Suprapubic skin (tissue), 4 donors: ENCODE results near the gene NTN3. TPM values are rescaled to one million over a fixed set of nuclear protein-coding genes. Genes with fewer than 3 reads are reported as not detected.

Experiments
- DNase-seq, 2 donors: peaks; one replicate each; pipeline ENCODE4 v3.0.0-alpha.2; 2019; ENCODE audit warnings: low spot score in 2 of 2
- H3K27ac ChIP-seq: fragments of 200-600 bp; sonication (generic); one replicate; pipeline ENCODE4 v1.5.1; 2019
- H3K27me3 ChIP-seq: fragments of 200-600 bp; sonication (generic); one replicate; pipeline ENCODE4 v1.5.1; 2019
- H3K36me3 ChIP-seq: fragments of 200-600 bp; sonication (generic); one replicate; pipeline ENCODE4 v1.5.1; 2019
- H3K4me1 ChIP-seq: fragments of 200-600 bp; sonication (generic); one replicate; pipeline ENCODE4 v1.5.1; 2019
- H3K4me3 ChIP-seq: fragments of 200-600 bp; sonication (generic); one replicate; pipeline ENCODE4 v1.5.1; 2019; ENCODE audit warnings: mild to moderate bottlenecking
- H3K9me3 ChIP-seq: fragments of 200-600 bp; sonication (generic); one replicate; pipeline ENCODE4 v1.5.1; 2019
- CTCF ChIP-seq, 2 donors: fragments of 200-600 bp in 1 of 2; fragments of 450-650 bp in 1 of 2; sonication (generic) in 1 of 2; IDR thresholded peaks; one replicate each; pipeline ENCODE4 v1.5.1; 2016 to 2019; ENCODE audit warnings: antibody characterized with exemption in 2 of 2, mild to moderate bottlenecking in 1 of 2, moderate library complexity in 1 of 2
- EP300 ChIP-seq: sonication (generic); formaldehyde crosslinking; IDR thresholded peaks from one replicate; pipeline ENCODE4 v1.6.1; 2017; ENCODE audit warnings: antibody characterized with exemption
- POLR2A ChIP-seq, 2 donors: fragments of 450-650 bp; IDR thresholded peaks; one replicate each; pipeline ENCODE4 v1.6.1; 2017; ENCODE audit warnings: antibody characterized with exemption in 2 of 2, mild to moderate bottlenecking in 2 of 2, moderate library complexity in 2 of 2
- POLR2AphosphoS5 ChIP-seq, 3 donors: sonication (generic); formaldehyde crosslinking; IDR thresholded peaks; one replicate each; pipeline ENCODE4 v1.6.1; 2017; ENCODE audit warnings: antibody characterized with exemption in 3 of 3
- WGBS: methylation state at CpG from one replicate; pipeline ENCODE4 v1.1.5; 2018; 5-methylcytosine and 5-hydroxymethylcytosine counted together
- total RNA-seq, 4 donors: library from RNA; depleted of rRNA; stranded (reverse); fragments of >200 nt; gene quantifications; one replicate each; pipeline ENCODE4 v1.1.0, GENCODE V29; 2016

Gene NTN3
- total RNA-seq, 4 donors from 2014 or later = not detected

GRCh38 chr16:2467528-2468232 lies 3.4 kb upstream of the NTN3 start:
- Histone ChIP-seq H3K36me3 (no peaks in the 10 kb centered on the region), H3K4me3 (peak overlapping the region; percentile 57), H3K27ac (peak overlapping the region; percentile 66), H3K9me3 (no peaks in the 10 kb centered on the region), H3K4me1 (peaks cover 50% of the 10 kb centered on the region), H3K27me3 (peaks cover 12% of the 10 kb centered on the region)
- TF ChIP-seq CTCF (IDR thresholded peaks at IDR 0.05) (no peak), POLR2A (IDR thresholded peaks at IDR 0.05) (no peak), POLR2AphosphoS5 (IDR thresholded peaks at IDR 0.05) (no peak), EP300 (no peak)
- 0% methylated on average over 2 of the region's 80 CpGs for WGBS
- DNase-seq = peak; percentile 89 to 90

- H3K4me3 ChIP-seq = peak overlapping the region; percentile 57
- TF ChIP-seq POLR2A (IDR thresholded peaks at IDR 0.05) (no peak), EP300 (no peak), CTCF (IDR thresholded peaks at IDR 0.05) (no peak), POLR2AphosphoS5 (IDR thresholded peaks at IDR 0.05) (no peak)
- peaks cover 15% of the 10 kb centered on the region for H3K27me3 ChIP-seq
- peaks cover 51% of the 10 kb centered on the region for H3K4me1 ChIP-seq
- no peaks in the 10 kb centered on the region for H3K9me3 ChIP-seq
- H3K36me3 ChIP-seq = no peaks in the 10 kb centered on the region
- WGBS = 0% methylated on average over 25 of the region's 38 CpGs
- DNase-seq = peak in 1 of 2 donors; percentile 66
- H3K27ac ChIP-seq = peak overlapping the region; percentile 66
Observed at GRCh38 chr16:2468233-2468724, 2.8 kb upstream of the NTN3 start.

GRCh38 chr16:2468725-2469398 lies 2.2 kb upstream of the NTN3 start:
- Histone ChIP-seq H3K36me3 (no peaks in the 10 kb centered on the region), H3K9me3 (no peaks in the 10 kb centered on the region), H3K27me3 (peaks cover 15% of the 10 kb centered on the region), H3K4me1 (peaks cover 57% of the 10 kb centered on the region), H3K27ac (no peak overlapping the region), H3K4me3 (peak overlapping the region; percentile 57)
- 17% methylated on average over 1 of the region's 14 CpGs for WGBS
- DNase-seq = peak in 1 of 2 donors; percentile 58
- TF ChIP-seq CTCF (IDR thresholded peaks at IDR 0.05) (no peak), EP300 (no peak), POLR2AphosphoS5 (IDR thresholded peaks at IDR 0.05) (no peak), POLR2A (IDR thresholded peaks at IDR 0.05) (no peak)

- TF ChIP-seq EP300 = no peak
- TF ChIP-seq POLR2AphosphoS5 (IDR thresholded peaks at IDR 0.05) = no peak
- no peak for TF ChIP-seq CTCF (IDR thresholded peaks at IDR 0.05)
- TF ChIP-seq POLR2A (IDR thresholded peaks at IDR 0.05) = no peak
- DNase-seq = no peak
- H3K27me3 ChIP-seq = peaks cover 15% of the 10 kb centered on the region
- no peaks in the 10 kb centered on the region for H3K36me3 ChIP-seq
- WGBS = 52% methylated on average over 16 of the region's 16 CpGs
- peak overlapping the region; percentile 57 for H3K4me3 ChIP-seq
- H3K27ac ChIP-seq = no peak overlapping the region
- peaks cover 64% of the 10 kb centered on the region for H3K4me1 ChIP-seq
- H3K9me3 ChIP-seq = no peaks in the 10 kb centered on the region
Observed at GRCh38 chr16:2469399-2470233, 1.5 kb upstream of the NTN3 start.
